BJ (cell line): ENCODE results near the gene ORM1. TPM values are rescaled to one million over a fixed set of nuclear protein-coding genes. Genes with fewer than 3 reads are reported as not detected.
A peak's percentile ranks its signal among the peaks of the same experiment; 100 is the strongest.

Experiments used
- CTCF ChIA-PET: fragments of 350-600 bp; formaldehyde crosslinking; extraction: SDS; loops from one replicate; lab custom pipeline; 2021; ENCODE audit warnings: antibody characterized with exemption, inconsistent platforms; lab: Yijun Ruan, JAX
- POLR2A ChIA-PET: fragments of 300-600 bp; sonication (Branson Sonifier 250); formaldehyde crosslinking; extraction: SDS; loops from one replicate; lab custom pipeline; 2021; ENCODE audit warnings: antibody characterized with exemption; lab: Charles Lee
- DNase-seq: peaks from one replicate; pipeline ENCODE4 v3.0.0-alpha.2; 2011; ENCODE audit warnings: low read depth
- H3K27me3 ChIP-seq: 2 replicates; pipeline ENCODE4 v1.6.0; 2011; ENCODE audit warnings: low read length; ENCODE audit not compliant: control insufficient read depth, insufficient read depth
- H3K36me3 ChIP-seq: 2 replicates; pipeline ENCODE4 v1.5.1; 2011; ENCODE audit warnings: low read length; ENCODE audit not compliant: control insufficient read depth, insufficient read depth
- H3K4me3 ChIP-seq: 2 replicates; pipeline ENCODE4 v1.5.1; 2011; ENCODE audit warnings: low read depth, mild to moderate bottlenecking, control low read depth, low read length
- polyA plus RNA-seq: library from polyadenylated mRNA; depleted of rRNA; stranded (reverse); fragments of >200 nt; gene quantifications from 2 replicates; pipeline ENCODE4 v1.2.3, GENCODE V29; 2011
- TF ChIP-seq, protein P1 (sequence below): IDR thresholded peaks from 2 replicates; pipeline ENCODE4 v1.5.1; 2011; ENCODE audit warnings: low read depth, mild to moderate bottlenecking, control low read depth, inconsistent platforms, low read length, moderate library complexity; ENCODE audit not compliant: insufficient read depth

ORM1 gene
- polyA plus RNA-seq, 1 experiment = not detected

DNA sequence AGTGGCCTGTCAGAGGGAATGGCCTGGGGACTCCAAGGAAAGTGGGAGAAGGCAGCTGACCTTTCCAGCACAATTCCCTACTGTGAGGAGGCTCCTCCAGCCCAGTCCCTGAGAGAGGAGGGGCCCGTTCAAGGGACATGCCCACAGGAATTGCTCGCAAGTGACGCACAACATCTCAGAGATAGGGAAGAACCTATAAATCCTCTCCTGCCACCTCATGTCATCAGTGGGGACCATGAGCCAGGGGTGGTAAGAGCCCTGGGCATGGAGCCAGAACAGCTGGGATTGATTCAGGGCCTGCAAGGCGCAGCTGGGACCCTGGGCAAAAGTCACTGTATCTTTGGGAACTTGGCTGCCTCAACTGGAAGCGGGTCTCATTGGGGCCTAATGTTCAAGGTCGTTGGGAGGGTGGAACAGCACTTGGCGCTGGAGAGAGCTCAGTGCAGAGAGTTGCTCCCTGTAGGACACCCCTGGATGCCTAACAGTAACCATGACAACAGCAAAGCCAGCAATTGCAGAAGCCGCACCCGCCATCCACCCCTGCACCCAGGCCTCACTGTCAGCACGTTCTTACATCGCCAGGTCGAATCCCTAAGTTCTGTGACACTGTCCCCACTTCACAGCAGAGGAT is 41.3 kb upstream of the ORM1 start:
- POLR2A ChIA-PET = interaction anchor here (0.6 kb wide), 1 partner anchor 24 kb away, joined by 3 read pairs; no protein-coding TSS in a partner anchor

DNA sequence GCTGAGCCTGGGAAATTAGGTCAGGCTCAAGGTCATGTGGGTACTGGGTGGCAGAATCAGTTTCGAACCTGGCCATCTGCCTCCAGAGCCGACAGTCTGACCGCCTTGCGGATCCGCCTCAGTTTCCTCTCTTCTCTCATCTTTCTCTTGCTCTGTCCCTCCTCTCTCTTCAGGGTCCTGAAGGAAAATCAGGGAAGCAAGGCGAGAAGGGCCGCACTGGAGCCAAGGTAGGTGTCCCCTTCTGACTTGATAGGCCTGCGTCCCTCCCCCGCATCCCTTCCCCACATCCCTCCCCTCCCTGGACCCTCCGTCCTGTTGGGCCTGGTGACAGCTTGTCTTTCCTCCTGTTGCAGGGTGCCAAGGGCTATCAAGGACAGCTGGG is 40.8 kb upstream of the ORM1 start:
- CTCF ChIA-PET = interaction anchor here (7.3 kb wide), 1 partner anchor 126 kb away, joined by 47 read pairs; the partner anchor contains the start of gene COL27A1
- no peaks in the 10 kb centered on the region for H3K27me3 ChIP-seq
- POLR2A ChIA-PET = interaction anchor here (0.6 kb wide), 1 partner anchor 24 kb away, joined by 3 read pairs; no protein-coding TSS in a partner anchor
- H3K4me3 ChIP-seq = no peak overlapping the region
- peaks cover 3% of the 10 kb centered on the region; the same call in 1 of the 2 replicates for H3K36me3 ChIP-seq
- no peak for DNase-seq
- TF ChIP-seq, protein P1, sequence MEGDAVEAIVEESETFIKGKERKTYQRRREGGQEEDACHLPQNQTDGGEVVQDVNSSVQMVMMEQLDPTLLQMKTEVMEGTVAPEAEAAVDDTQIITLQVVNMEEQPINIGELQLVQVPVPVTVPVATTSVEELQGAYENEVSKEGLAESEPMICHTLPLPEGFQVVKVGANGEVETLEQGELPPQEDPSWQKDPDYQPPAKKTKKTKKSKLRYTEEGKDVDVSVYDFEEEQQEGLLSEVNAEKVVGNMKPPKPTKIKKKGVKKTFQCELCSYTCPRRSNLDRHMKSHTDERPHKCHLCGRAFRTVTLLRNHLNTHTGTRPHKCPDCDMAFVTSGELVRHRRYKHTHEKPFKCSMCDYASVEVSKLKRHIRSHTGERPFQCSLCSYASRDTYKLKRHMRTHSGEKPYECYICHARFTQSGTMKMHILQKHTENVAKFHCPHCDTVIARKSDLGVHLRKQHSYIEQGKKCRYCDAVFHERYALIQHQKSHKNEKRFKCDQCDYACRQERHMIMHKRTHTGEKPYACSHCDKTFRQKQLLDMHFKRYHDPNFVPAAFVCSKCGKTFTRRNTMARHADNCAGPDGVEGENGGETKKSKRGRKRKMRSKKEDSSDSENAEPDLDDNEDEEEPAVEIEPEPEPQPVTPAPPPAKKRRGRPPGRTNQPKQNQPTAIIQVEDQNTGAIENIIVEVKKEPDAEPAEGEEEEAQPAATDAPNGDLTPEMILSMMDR = no peak

More for the DNA sequence above, 41.3 kb upstream of the ORM1 start:
- no peak for DNase-seq
- Histone ChIP-seq H3K36me3 (peaks cover 3% of the 10 kb centered on the region; the same call in 1 of the 2 replicates), H3K27me3 (no peaks in the 10 kb centered on the region), H3K4me3 (no peak overlapping the region)
- CTCF ChIA-PET = interaction anchor here (1.5 kb wide), 1 partner anchor 9 kb away, joined by 7 read pairs; no protein-coding TSS in a partner anchor
- TF ChIP-seq, protein P1 = no peak

DNA sequence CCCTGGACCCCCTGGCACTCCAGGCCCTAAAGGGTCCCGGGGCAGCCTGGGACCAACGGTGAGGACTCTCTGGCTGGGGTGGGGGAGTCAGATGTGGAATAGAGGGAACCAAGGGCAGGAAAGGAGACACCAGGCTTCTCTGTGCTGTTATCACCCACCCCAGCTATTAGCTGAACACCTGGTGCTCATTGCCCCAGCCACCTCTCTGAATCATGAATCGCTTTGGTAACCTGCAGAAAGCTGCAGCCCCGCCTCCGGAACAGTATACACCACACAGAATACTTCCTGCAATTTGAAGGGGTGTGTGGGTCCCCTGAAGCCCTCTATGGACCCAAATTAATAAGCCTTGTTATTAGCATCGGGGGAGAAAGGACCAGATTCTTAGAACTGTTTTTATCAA is 40.4 kb upstream of the ORM1 start:
- TF ChIP-seq, protein P1 = no peak
- Histone ChIP-seq H3K36me3 (peaks cover 5% of the 10 kb centered on the region; the same call in 1 of the 2 replicates), H3K4me3 (no peak overlapping the region), H3K27me3 (no peaks in the 10 kb centered on the region)
- CTCF ChIA-PET = interaction anchor here (0.6 to 7.3 kb wide), 3 partner anchors 126 to 1380 kb away, joined by 3 to 47 read pairs (median 3); partner anchors contain the start of gene COL27A1
- POLR2A ChIA-PET = no interaction called here
- no peak for DNase-seq

DNA sequence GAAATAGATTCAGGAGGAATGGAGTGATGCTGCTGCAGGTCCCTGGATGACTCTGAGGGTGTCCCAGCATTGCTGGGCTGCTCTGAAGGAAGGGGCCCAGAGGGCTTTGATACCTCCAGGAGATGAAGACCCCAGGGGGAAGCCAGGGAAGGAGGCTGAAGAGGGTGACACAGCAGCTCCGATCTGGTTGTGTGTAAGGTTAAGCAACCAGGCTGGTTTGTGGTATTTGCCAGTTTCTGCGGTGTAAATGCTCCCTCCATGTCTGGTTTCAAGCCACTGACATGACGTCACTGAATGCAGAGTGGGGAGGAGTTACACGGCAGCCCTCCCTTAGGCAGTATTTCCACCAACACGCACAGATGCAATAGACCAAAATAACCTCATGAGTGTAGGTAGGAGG is 40.0 kb upstream of the ORM1 start:
- Histone ChIP-seq H3K36me3 (peaks cover 6% of the 10 kb centered on the region; the same call in 1 of the 2 replicates), H3K27me3 (no peaks in the 10 kb centered on the region), H3K4me3 (no peak overlapping the region)
- ChIA-PET CTCF (interaction anchor here (0.6 to 7.3 kb wide), 3 partner anchors 127 to 1380 kb away, joined by 3 to 47 read pairs (median 3); partner anchors contain the start of gene COL27A1), POLR2A (interaction anchor here (0.5 kb wide), 1 partner anchor 257 kb away, joined by 6 read pairs; no protein-coding TSS in a partner anchor)
- TF ChIP-seq, protein P1 = no peak
- DNase-seq = peak; percentile 73

DNA sequence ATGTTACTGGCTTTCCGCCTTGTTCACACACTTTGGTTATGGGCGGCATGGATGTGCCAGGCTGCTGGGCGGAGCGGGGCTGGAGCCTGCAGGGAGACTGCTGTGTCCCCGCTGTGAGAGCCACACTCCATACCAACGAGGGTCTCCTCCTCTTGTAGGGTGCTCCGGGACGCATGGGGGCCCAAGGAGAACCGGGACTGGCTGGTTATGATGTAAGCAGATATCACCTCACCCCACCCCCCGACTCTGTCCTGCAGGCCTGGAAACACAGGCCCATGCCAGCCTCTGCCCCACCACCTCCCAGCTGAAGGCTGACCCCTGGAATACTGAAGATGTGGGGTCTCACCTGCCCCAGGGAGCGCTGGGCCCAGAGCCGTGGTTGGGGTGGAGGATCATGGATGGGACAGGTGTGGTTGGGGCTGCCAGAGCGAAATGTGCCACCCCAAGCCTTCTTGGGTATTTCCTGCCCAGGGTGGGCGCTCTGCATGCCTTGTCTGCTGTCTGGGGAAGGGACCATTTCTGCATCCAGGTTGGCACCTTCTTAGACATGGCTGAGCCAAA is 39.3 kb upstream of the ORM1 start:
- H3K36me3 ChIP-seq = peaks cover 6% of the 10 kb centered on the region
- ChIA-PET CTCF (interaction anchor here (0.6 to 7.3 kb wide), 5 partner anchors 92 to 201 kb away, joined by 3 to 47 read pairs (median 7); partner anchors contain the start of gene COL27A1), POLR2A (no interaction called here)
- no peak for DNase-seq
- no peak overlapping the region for H3K4me3 ChIP-seq
- TF ChIP-seq, protein P1 = no peak
- no peaks in the 10 kb centered on the region for H3K27me3 ChIP-seq
